Activated CD4-positive, alpha-beta T cell treated with anti-CD3 and anti-CD28 coated beads for 24 hours (primary cell): ENCODE measurements around the gene OR9Q1.
"Not testable (repeated sequence)": the region's sequence is repeated elsewhere in the genome, so short reads cannot be mapped to it uniquely, and the experiment has no call there.

Experiments
- DNase-seq, 2 donors: peaks; one replicate each; pipeline ENCODE4 v3.0.0-alpha.2; 2020; ENCODE audit warnings: low read depth in 2 of 2

The OR9Q1 gene, protein sequence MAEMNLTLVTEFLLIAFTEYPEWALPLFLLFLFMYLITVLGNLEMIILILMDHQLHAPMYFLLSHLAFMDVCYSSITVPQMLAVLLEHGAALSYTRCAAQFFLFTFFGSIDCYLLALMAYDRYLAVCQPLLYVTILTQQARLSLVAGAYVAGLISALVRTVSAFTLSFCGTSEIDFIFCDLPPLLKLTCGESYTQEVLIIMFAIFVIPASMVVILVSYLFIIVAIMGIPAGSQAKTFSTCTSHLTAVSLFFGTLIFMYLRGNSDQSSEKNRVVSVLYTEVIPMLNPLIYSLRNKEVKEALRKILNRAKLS

DNA sequence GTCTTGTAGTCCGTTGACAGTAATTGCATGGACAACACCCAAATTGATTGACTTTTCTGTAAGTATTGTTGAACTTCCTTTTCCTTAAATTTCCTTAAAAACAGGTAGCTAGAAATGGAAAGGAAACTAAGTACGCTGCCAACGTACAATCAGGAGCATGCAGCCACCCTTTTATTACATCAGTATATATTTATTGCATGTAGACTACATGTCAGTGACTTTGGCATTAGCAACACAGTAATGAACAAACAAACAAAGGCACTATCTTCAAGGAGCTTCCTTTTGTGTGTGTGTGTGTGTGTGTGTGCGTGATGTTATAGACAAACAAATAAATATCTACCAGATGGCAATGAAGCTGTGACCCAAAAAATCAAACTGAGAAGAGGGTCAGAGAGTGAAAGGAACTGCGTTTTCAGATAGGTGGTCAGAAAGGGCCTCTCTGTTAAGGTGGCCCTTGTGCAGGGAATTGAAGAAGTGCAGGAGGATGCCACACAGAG, at the start of gene OR9Q1:
Gene OR9Q1 (plus strand): TSS at position 447 of the 497 bp plus-strand sequence. CDS start 155,564 bp downstream, outside the sequence.
- no peak for DNase-seq

DNA sequence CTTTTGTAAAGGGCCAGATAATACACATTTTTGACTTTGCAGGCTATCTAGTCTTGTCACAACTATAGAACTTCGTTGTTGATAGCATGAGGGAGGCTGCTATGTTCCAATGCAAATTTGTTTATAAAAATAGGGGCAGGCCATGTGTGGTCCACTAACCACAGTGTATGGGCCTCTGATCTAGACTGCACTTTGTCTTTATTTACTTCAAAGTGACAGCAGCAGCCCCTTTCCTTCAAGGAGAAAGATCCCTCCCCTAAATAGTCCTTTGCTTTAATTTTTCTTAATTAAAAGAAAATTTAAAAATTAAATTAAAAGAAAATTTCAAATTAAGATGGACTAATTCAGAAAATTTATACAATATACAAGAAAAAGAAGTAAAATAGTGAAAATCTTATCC, 49.5 kb upstream of the OR9Q1 start:
- DNase-seq: no peak

DNA sequence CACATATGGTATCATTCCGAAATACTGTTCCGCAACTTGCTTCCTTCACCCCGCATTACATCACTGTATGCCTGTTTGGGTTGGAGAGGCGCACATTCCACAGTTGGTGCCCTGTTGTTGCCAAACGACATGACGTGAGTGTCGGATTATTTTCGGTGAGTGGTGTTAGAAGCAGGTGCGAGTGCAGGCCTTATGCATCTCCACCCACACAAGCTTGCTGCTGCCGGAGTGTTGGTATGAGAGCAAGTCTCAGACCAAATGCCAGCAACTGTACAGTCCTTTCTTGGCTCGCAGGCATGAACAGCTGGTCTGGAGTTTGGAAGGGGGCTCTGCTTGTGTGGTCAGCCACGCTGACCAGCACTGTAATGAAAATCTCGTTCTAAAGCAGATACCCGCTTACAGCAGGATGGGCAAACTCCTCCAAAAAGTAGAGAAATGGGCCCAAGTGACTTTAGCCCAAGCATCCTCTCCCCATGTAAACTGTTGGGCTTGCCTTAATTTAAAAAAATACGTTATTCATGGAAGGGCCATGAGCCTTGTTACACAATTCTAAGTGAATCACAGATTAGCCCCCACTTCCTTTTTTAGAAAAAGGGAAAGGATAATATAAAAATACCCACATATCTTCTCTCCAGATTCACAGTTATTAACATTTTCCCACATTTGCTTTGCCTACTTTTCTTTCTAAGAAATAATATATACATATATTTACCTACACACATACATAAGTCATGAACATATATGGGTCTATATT, 48.7 kb upstream of the OR9Q1 start:
- no peak for DNase-seq

DNA sequence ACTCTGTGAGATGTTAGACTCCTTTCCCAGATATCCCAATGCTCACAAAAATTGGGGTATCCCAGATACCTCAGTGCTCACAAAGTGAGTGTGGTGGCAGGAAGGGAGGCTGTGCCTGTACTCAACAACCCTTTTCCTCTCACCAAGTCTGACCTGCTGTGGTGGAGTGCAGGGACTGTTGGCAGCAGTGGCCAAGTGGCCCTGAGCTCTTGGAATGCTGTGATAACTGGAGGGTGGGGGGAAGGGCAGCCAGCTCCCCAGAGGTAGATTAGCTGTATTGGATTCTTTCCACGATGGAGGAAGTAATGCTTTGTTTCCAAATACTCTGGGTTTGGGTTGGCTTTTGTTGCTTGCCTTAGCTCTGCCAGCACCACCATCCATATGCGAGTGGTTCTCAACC, 46.0 kb upstream of the OR9Q1 start:
- no peak for DNase-seq

DNA sequence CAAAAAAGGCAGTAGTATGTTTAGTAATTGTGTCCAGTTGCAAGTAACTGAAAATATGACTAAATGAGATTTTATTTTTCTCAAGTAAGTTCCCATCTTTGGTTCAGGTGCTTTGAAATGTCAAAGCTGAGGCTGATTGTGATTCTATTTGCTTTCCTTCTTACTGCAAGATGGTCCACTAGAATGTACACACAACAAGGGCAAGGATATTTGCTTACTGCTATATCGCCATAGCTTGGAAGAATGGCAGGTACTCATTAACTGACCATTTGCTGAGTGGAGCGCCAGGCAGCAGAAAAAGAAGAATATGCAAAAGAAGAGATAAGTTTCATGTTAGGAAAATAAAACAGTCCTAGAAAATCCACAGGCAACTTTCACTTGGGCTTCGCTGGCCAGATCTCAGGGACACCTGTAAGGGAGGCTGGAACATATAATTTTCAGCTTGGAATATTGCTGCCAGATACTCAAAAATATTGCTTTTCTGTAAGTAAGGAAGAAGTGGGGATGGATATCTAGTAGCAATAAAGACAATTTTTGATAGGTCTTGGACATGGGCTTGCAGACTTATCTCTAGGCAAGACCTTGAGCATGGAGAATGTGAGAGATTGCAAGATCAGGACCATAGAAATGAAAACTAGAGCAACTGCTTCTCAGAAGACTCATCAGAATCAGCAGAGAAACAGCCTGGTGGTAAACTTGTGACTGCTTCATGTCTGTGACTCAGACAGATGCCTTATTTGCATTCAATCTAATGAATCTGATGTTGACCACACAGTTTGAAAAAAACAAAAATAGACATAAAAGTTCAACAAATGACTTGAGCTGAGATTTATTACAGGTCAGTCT, 44.8 kb upstream of the OR9Q1 start:
- DNase-seq: no peak

DNA sequence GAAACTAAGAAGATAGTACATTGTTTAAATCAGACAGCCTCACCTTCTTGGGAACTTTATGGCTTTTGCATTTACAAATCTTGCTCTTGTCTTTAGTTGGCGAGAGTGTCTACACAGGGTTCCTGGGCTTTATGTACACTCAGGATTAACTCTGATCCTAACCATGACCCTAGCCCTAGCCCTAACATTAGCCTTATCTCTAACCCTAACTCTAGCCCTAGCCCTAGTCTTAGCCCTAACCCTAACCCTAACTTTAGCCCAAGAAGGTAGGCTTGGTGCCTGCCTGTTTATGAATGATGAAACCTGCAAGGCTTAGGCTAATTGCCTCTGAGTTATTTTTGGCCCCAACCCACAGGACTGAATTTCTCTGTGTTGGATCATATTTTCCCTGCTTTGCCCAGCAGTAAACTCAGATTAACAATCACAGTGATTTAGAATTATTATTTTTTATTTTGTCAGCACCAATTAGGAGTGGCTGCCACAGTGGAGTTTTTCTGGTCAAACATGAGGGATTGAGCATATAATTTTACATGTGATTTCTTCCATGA, 44.1 kb upstream of the OR9Q1 start:
- DNase-seq: no peak

DNA sequence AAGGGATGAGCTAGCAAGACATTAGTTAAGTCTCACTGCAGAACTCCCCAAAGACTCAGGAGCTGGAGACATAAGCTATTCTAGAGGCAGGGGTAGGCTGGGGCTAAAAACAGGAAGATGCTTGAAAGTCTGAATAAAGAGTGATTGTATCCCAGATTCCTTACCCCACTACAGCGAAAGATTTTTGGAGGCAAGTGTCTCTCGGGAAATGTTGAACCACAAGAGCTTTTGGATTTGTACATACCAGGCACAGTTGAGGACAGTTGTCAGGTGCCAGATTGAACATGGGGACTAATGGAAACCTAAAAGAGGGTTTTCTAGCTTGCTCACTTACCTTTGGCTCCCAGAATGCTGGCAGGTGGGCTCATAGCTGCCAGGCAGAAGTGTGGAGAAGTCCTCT, 43.5 kb upstream of the OR9Q1 start:
- DNase-seq: no peak

DNA sequence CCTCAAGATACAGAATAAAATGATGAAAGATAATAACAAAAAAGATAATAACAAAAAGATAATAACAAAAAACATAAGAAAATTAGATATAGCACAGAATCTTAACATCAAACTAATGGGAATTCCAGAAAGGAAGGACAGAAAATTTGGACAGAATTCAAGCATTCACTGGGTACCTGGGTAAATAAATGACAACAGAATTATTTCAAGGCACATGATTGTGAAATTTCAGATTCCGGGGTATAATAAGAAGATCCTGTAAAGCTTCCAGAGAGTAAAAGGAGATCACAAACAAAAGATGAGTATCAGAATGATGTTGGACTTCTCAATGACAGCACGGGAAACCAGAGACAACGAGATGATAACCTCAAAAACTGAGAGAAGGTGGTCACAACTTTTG, 42.1 kb upstream of the OR9Q1 start:
- no peak for DNase-seq

DNA sequence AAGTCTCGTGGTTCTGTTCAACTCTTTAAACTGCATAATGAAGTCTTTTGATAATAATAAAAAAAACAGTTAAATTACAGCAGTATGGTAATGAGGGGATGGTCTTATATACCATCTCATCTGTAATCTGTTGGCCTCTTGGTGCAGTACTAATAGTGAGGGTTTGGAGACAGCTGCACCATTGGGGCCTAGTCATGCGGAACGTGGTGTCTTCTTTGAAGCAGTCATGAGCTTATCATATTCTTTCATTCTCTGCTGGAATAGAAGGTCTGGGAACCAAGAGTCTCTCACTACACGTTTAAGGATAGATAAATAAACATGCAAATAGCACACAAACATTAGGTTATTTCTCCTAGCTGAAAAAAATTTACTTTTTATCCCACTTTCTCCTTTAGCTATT, 40.9 kb upstream of the OR9Q1 start:
- DNase-seq: no peak

DNA sequence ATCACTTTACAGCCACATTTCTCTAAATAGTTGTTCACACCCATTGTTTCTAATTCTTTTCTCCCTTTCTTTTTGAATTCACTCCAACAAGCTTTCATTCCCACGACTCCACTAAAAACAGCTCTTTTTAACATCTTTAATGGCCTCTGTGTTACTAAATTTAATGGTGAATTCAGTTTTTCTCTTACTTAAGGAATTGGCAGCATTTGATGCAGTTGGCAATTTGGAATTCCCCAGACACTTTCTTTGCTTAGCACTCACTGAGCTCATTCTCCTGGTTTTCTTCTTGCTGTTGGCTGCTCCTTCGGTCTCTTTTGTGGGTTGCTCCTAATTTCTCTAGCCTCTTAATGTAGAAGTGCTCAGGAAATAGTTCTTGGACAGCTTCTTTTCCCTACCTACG, 40.5 kb upstream of the OR9Q1 start:
- DNase-seq: no peak

DNA sequence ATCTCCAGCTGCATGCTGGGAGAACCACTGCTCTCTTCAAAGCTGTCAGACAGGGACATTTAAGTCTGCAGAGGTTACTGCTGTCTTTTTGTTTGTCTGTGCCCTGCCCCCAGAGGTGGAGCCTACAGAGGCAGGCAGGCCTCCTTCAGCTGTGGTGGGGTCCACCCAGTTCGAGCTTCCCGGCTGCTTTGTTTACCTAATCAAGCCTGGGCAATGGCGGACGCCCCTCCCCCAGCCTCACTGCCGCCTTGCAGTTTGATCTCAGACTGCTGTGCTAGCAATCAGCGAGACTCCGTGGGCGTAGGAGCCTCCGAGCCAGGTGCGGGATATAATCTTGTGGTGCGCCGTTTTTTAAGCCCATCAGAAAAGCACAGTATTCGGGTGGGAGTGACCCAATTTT, 24.2 kb upstream of the OR9Q1 start:
- DNase-seq: not testable (repeated sequence)

DNA sequence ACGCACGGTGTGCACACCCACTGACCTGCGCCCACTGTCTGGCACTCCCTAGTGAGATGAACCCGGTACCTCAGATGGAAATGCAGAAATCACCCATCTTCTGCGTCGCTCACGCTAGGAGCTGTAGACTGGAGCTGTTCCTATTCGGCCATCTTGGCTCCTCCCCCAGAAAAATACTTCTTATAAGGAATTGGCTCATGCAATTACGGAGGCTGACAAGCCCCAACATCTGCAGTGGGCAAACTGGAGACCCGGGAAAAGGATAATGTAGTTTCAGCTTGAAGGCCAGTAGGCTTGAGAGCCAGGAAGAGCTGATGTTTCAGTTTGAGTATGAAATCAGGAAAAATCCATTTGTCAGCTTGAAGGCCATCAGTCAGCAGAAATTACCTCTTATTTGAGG, 23.7 kb upstream of the OR9Q1 start:
- DNase-seq: not testable (repeated sequence)

DNA sequence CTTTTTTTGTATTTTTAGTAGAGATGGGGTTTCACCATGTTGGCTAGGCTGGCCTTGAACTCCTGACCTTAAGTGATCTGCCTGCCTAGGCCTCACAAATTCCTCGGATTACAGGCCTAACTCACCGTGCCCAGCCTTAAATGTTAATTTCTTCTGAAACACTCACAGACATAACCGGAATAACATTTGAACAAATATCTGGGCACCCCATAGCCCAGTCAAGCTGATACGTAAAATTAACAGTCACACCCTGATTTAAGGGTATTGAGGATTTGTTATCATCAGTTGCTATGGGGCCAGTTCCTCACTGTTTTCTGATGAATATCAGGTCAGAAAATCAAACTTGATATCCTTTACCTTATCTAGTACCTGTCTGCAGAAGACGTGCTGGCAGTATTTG, 23.0 kb upstream of the OR9Q1 start:
- no peak for DNase-seq

DNA sequence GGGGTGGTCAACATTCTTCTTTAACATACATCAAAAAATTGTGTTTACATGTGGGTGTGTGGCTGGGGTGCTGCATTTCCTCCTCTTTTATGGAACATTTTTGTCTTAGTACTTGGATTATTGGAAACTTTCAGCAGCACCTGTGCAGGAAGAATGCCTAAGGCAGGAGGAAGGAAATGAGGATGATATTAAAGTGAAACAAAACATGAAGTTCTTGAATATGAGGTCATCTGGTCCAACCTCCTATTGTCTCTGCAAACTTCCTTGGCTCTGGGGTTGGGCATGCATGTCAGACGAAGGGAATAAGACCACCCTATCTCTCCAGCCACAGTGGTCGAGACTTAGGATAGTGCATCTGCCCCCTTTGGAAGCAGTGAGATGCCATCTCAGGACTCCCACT, 20.6 kb upstream of the OR9Q1 start:
- DNase-seq: no peak

DNA sequence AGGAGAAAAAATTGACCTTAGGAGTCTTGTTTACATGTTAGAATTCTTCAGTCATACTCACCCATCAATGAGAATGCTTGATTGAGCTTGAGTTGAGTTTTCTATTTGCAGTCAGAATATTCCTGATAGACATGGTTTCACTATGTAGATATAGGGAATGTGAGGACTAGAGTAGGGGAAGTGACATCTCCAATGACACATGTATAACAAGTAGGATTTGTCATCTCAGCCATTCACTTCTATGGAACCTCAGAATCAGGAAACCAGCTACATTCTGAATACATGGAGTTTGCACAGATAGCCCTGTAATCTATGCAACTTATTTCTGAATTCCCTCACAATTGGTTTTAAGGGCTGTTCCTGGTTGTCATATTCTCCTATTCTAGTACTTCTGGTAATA, 20.1 kb upstream of the OR9Q1 start:
- DNase-seq: no peak

DNA sequence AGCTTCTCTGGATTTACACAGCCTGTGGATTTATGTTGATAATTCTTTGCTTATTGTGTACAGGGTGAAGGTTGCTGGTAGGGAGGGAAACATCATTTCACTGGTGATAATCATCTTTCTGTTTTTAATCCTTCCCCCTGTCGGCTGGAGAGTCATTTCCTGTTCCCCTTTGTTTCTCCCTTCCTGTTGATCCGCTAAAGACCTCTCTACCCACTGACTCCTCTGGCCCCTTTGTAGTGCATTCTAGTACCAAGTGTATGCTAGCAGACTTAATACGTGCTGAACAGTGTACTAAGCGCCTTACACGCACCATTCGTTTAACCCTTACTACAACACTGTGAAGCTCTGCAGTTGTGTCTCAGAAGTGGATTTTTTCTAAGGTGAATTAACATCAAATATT, 19.0 kb upstream of the OR9Q1 start:
- DNase-seq: no peak

DNA sequence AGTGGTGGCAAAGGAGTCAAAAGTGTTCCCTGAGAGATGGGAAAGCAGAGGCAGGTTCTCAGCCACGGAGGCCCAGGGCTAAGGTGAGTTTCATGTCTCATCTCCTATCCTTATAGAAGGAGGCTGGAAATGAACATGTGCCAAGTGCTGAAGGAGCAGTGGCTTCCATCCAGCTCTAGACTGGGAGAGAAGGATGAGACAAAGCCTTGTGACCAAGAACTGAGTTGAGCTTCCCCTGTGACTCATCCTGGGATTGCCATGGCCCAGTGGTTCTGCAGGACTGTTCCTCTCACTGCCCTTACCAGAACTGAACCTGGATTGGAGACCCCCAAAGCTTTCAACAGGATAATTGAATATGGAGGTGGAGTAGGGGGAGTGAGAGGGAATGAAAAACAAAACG, 16.7 kb upstream of the OR9Q1 start:
- DNase-seq: no peak

DNA sequence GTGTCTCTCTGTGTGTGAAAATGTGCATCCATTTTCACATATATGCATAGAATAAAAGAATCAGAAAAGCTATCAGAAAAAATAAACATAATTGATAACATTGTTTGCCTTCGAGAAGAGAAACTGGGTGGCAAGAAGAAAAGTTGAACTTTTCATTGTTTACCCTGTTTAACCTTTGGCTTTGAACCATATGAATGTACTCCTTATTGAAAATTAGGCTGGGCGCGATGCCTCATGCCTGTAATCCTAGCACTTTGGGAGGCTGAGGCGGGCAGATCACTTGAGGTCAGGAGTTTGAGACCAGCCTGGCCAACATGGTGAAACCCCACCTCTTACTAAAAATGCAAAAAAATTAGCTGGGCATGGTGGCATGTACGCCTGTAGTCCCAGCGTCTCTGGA, 11.9 kb upstream of the OR9Q1 start:
- no peak for DNase-seq

DNA sequence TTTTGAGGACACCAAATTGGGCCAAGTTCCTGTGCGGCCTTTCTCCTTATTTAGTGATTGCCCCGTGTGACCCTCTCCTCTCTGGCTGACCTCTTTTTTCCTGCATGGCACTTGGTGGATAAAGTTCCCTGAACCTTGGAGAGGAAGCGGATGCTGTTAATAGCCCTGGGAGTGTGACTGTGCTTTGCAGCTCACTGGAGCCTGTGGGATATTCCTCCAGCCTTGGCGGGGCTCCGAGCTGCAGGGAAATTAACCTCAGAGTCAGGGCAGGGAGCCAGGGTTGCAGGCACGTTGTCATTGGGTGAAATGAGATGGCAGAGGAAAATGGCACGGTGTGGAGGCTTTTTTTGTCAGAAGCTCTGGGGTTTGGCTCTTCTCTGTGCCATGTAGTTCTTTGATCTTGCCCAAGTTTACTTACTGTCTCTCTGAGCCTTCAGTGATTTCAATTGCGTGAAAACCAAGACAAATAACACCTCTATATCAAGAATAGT, 965 bp downstream of the OR9Q1 start:
- no peak for DNase-seq

DNA sequence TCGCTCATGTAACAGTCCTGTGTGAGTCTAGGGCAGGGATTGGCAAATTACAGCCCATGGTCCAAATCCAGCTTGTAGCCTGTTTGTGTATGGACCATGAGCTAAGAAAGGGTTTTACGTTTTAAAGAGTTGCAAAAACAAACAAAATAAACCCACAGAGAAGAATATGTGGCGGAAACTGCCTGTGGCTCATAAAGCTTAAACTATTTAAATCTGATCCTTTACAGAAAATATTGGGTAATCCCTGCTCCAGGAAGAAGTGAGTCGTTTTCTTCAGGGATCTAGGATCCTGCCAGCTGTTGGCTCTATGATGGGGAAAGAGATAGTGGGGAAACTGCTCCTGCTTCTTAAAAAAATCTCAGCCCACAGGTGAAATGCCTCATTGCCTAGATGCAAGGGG, 3.7 kb downstream of the OR9Q1 start:
- no peak for DNase-seq

DNA sequence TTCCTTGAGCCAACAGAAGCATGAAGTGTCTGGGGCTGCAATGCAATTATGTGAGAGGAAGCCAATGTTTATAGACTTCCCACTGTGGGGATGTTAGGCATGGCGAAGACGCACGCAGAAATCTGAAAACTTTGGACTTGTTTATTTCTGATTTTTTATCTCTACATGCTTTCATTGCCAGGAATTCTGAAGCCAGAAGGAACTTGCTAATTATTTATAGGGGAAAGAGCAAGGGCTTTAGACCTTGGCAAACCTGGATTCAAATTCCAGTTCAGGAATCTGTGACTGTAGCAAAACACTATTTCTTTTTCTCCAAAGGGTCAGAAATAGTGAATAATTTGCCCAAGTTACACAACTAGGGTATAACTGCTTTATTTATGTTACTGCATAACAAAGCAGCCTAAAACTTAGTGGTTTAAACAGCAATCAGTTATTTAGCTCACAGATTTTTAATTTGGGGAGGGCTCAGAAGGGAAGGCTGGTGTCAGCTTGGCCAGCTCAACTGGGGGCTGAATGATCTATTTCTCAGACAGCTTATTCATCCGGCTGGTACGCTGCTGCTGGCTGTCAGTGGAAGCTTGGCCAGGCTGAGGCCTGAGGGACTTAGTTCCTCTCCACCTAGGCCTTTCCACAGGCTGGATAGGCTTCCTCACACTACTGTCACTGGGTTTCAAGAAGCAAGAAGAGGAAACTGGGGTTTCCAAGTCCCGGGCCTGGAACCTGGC, 5.2 kb downstream of the OR9Q1 start:
- no peak for DNase-seq
